ENCODE results near the gene FILIP1. TPM values are rescaled to one million over a fixed set of nuclear protein-coding genes. Genes with fewer than 3 reads are reported as not detected.

Gene FILIP1
- total and polyA plus RNA-seq, 2 of the 8 experiments (the other 6 are each of a cell fraction or from before 2014, with no cell fraction given), result 2.4 to 5.7 TPM

DNA sequence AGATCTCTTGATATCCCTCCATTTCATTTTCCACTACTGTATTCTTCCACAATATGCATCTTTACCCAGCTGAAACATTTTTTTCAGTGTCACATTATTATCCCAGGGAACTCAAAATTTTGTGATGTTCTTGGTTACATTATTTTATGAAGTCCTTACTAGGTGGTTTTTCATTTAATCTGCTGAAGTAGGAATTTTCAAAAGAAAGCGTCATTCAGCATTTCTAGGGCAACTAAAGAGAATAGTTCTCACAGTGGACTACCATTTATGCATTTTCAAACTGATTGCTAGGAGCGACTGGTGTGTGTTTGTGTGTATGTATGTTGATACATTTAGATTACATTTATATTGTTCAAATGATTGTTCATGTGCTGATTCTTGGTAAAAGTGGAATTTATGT lies 206.6 kb downstream of the FILIP1 start (continued):
- TF ChIP-seq, protein P1, sequence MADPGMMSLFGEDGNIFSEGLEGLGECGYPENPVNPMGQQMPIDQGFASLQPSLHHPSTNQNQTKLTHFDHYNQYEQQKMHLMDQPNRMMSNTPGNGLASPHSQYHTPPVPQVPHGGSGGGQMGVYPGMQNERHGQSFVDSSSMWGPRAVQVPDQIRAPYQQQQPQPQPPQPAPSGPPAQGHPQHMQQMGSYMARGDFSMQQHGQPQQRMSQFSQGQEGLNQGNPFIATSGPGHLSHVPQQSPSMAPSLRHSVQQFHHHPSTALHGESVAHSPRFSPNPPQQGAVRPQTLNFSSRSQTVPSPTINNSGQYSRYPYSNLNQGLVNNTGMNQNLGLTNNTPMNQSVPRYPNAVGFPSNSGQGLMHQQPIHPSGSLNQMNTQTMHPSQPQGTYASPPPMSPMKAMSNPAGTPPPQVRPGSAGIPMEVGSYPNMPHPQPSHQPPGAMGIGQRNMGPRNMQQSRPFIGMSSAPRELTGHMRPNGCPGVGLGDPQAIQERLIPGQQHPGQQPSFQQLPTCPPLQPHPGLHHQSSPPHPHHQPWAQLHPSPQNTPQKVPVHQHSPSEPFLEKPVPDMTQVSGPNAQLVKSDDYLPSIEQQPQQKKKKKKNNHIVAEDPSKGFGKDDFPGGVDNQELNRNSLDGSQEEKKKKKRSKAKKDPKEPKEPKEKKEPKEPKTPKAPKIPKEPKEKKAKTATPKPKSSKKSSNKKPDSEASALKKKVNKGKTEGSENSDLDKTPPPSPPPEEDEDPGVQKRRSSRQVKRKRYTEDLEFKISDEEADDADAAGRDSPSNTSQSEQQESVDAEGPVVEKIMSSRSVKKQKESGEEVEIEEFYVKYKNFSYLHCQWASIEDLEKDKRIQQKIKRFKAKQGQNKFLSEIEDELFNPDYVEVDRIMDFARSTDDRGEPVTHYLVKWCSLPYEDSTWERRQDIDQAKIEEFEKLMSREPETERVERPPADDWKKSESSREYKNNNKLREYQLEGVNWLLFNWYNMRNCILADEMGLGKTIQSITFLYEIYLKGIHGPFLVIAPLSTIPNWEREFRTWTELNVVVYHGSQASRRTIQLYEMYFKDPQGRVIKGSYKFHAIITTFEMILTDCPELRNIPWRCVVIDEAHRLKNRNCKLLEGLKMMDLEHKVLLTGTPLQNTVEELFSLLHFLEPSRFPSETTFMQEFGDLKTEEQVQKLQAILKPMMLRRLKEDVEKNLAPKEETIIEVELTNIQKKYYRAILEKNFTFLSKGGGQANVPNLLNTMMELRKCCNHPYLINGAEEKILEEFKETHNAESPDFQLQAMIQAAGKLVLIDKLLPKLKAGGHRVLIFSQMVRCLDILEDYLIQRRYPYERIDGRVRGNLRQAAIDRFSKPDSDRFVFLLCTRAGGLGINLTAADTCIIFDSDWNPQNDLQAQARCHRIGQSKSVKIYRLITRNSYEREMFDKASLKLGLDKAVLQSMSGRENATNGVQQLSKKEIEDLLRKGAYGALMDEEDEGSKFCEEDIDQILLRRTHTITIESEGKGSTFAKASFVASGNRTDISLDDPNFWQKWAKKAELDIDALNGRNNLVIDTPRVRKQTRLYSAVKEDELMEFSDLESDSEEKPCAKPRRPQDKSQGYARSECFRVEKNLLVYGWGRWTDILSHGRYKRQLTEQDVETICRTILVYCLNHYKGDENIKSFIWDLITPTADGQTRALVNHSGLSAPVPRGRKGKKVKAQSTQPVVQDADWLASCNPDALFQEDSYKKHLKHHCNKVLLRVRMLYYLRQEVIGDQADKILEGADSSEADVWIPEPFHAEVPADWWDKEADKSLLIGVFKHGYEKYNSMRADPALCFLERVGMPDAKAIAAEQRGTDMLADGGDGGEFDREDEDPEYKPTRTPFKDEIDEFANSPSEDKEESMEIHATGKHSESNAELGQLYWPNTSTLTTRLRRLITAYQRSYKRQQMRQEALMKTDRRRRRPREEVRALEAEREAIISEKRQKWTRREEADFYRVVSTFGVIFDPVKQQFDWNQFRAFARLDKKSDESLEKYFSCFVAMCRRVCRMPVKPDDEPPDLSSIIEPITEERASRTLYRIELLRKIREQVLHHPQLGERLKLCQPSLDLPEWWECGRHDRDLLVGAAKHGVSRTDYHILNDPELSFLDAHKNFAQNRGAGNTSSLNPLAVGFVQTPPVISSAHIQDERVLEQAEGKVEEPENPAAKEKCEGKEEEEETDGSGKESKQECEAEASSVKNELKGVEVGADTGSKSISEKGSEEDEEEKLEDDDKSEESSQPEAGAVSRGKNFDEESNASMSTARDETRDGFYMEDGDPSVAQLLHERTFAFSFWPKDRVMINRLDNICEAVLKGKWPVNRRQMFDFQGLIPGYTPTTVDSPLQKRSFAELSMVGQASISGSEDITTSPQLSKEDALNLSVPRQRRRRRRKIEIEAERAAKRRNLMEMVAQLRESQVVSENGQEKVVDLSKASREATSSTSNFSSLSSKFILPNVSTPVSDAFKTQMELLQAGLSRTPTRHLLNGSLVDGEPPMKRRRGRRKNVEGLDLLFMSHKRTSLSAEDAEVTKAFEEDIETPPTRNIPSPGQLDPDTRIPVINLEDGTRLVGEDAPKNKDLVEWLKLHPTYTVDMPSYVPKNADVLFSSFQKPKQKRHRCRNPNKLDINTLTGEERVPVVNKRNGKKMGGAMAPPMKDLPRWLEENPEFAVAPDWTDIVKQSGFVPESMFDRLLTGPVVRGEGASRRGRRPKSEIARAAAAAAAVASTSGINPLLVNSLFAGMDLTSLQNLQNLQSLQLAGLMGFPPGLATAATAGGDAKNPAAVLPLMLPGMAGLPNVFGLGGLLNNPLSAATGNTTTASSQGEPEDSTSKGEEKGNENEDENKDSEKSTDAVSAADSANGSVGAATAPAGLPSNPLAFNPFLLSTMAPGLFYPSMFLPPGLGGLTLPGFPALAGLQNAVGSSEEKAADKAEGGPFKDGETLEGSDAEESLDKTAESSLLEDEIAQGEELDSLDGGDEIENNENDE (IDR thresholded peaks at IDR 0.05; ENCODE audit: insufficient replicate concordance, low read length), result no peak
- TF ChIP-seq FOSL1 (IDR thresholded peaks at IDR 0.05; ENCODE audit: insufficient read depth, low read depth, low read length), result no peak

All from H1 (cell line).